ENCODE results near the gene ANXA3.

ANXA3 gene

DNA sequence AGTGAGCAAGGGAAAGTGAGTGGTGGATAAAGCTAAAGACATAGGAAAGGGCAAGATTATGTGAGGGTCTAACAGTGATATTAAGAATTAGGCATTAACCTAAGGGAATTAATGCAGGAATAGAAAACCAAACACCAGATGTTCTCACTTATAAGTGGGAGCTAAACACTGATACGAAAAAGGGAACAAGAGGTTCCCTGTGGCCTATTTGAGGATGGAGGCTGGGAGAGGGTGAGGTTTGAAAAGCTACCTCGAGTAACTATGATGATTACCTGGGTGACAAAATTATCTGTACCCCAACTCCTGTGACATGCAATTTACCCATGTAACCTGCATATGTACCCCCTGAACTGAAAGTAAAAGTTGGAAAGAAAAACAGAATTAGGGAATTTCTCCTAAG lies 79.0 kb downstream of the ANXA3 start:
- H3K4me3 ChIP-seq (ENCODE audit: low read depth, low read length): no peak overlapping the region
- TF ChIP-seq, protein P1, sequence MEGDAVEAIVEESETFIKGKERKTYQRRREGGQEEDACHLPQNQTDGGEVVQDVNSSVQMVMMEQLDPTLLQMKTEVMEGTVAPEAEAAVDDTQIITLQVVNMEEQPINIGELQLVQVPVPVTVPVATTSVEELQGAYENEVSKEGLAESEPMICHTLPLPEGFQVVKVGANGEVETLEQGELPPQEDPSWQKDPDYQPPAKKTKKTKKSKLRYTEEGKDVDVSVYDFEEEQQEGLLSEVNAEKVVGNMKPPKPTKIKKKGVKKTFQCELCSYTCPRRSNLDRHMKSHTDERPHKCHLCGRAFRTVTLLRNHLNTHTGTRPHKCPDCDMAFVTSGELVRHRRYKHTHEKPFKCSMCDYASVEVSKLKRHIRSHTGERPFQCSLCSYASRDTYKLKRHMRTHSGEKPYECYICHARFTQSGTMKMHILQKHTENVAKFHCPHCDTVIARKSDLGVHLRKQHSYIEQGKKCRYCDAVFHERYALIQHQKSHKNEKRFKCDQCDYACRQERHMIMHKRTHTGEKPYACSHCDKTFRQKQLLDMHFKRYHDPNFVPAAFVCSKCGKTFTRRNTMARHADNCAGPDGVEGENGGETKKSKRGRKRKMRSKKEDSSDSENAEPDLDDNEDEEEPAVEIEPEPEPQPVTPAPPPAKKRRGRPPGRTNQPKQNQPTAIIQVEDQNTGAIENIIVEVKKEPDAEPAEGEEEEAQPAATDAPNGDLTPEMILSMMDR (IDR thresholded peaks at IDR 0.05; ENCODE audit: low read depth, low read length): no peak

DNA sequence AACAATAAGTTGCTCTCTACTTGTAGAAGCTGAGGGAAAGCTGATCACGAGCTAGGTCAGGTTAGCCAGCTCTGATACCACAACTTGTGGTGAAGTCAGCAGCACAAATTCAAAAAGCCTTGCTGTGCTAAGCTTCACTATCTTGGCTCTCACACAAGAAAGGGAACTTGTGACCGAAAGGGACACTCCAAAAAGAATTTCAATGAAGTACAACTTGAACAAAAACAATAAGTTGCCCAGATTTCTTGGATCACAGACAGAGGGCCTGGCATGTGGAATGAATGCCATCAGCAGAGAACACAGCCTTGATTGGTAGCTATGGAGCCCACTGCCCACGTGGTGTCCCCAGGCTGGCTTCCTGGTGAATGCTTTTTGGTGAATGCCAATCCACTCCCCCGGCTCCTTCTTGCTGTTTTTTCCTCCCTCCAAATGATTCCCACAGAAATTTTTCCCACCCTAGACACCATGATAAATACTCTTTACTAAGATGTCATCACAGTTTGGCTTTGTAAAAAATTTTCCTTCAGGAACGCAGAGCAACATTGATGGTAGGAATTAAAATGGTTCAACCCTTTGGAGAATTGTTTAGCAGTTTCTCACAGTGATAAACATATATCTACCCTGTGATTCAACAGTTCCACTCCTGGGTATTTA lies 82.6 kb downstream of the ANXA3 start:
- TF ChIP-seq, protein P1 (IDR thresholded peaks at IDR 0.05; ENCODE audit: low read depth, low read length): no peak

DNA sequence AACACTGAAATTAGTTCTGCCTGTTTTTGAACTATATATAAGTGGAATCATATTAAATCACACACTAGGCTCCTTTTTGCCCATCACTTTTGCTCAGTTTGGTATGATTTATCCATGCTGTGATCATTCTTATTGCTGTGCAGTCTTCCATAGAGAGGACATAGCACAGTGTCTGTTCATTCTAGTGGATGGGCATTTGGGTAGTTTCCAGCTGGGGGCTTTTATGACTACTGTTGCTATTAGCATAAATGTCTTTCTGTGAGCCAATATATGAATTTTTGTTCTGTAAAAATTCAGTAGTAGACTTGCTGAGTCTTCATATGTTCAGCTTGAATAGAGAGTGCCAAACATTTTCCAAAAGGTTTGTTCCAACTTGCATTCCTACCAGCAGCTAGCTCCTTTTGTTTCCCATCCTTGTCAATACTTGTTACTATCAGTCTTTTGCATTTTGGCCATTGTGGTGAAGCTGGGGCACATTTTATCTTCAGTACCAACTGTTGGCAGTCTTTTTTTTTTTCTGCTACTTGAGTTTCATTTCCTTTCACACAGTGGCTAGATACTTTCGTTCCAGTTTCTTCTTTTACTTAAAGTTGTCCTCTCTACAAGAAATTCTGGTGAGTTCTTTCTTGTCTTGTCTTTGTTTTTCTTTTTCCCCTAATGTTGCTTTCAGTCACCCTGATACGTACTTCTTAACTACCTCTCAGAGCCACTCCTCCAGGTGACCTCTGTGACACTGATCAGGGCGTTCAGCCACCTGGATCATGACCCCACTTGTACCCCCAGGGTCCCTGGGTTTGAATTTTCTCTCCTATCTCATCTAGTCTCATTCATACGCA lies 87.0 kb downstream of the ANXA3 start:
- no peak overlapping the region for H3K4me3 ChIP-seq (ENCODE audit: low read depth, low read length)

More for the DNA sequence above, 82.6 kb downstream of the ANXA3 start:
- H3K4me3 ChIP-seq (ENCODE audit: low read depth, low read length): no peak overlapping the region

DNA sequence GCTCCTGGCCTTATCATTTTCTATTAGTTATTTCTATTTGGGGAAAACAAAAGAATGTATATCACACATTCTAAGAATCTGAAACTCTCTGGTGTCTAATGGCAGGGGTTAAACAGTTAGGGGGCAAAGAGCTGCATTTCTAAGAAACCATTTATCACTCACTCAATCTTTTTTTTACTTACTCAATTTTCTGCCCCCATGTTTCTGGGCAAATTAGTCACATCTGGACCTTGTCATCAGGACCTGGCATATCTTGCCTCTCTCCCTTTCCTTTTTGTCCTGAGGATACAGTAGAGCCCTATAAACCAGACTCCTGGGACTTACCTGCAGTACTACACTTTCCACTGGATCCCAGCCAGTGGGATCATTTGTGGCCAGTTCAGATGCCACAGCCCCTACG lies 89.1 kb downstream of the ANXA3 start:
- TF ChIP-seq, protein P1 (IDR thresholded peaks at IDR 0.05; ENCODE audit: low read depth, low read length): no peak
- H3K4me3 ChIP-seq (ENCODE audit: low read depth, low read length): no peak overlapping the region

More for the DNA sequence above, 87.0 kb downstream of the ANXA3 start:
- TF ChIP-seq, protein P1 (IDR thresholded peaks at IDR 0.05; ENCODE audit: low read depth, low read length): no peak

DNA sequence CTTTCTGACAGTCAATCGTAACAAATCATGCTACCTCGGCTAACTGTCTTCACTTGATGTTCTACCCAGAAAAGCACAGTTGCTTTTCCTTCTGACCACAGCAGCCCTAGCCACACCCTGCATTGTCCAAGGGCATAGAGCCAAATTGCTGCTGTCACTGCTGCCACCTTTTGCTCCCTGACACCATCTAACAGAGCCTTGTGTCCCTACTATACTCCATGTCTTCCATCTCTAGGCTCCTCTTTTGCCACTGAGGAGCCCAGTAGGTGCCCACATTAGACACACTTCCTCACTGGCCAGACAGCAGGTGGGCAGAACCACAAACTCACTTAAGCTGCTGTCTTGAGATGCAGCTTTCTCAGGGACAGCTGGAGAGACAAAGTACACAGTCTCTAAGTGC lies 91.4 kb downstream of the ANXA3 start:
- TF ChIP-seq, protein P1 (IDR thresholded peaks at IDR 0.05; ENCODE audit: low read depth, low read length): no peak
- no peak overlapping the region for H3K4me3 ChIP-seq (ENCODE audit: low read depth, low read length)

DNA sequence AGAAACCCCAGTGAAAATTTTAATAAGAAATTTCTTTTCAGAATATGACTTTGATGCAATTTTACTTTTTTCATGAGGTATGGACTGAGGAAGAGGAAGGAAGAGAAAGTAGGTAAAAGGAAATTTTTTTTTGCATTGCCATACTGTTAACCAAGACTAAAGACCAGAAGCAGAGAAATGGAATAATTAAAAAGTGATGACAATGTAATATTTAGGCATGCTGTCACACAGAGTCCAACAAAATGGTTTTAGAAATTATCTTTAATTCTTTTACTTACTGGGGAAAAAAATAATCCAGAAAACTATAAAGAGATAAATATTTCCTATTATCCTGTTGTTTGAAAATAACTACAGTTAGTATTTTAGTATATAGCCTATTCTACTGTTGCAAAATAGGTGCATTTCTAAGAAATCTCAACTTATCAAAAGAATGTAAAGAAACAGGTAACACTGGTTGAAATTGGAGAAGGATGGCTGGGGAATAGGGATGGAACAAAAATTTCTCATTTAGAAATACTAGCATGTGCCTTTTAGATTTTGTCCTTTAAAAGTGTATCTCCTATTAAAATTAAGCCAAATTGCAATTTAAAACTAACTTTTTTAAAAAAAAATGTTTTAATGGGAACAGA lies 92.6 kb downstream of the ANXA3 start:
- TF ChIP-seq, protein P1 (IDR thresholded peaks at IDR 0.05; ENCODE audit: low read depth, low read length): no peak
- H3K4me3 ChIP-seq (ENCODE audit: low read depth, low read length): no peak overlapping the region

All from WI38 (cell line).